Measurements from ENCODE around the gene PTPN5. TPM values are rescaled to one million over a fixed set of nuclear protein-coding genes. Genes with fewer than 3 reads are reported as not detected.

The PTPN5 gene
- total RNA-seq, 1 experiment from 2014 or later, result not detected

GRCh38 chr11:18729426-18729825, 62.2 kb downstream of the PTPN5 start:
- ChIA-PET CTCF (no interaction called here), RAD21 (ENCODE audit: low non-redundant PET in 1 of 2, low total read pairs in 2 of 2, uncharacterized antibody in 2 of 2, unreplicated experiment in 2 of 2) (no interaction called here), POLR2A (no interaction called here)
- no peak overlapping the region for H3K4me3 ChIP-seq (replicated peaks in 1 of 2; ENCODE audit: low read depth in 1 of 2, low read length in 2 of 2)
- H3K9me2 ChIP-seq (ENCODE audit: insufficient read depth), result no peaks in the 10 kb centered on the region
- TF ChIP-seq CBX3 (IDR thresholded peaks at IDR 0.05; ENCODE audit: low read depth), result no peak
- TF ChIP-seq ATF3 (IDR thresholded peaks at IDR 0.05), result no peak
- TF ChIP-seq POLR2AphosphoS5 (IDR thresholded peaks at IDR 0.05; ENCODE audit: low read depth, low read length), result no peak
- no peak for TF ChIP-seq JUND (IDR thresholded peaks at IDR 0.05)
- no peak for TF ChIP-seq ELF1 (IDR thresholded peaks at IDR 0.05; ENCODE audit: borderline replicate concordance, low read depth)
- TF ChIP-seq TCF7L2 (IDR thresholded peaks at IDR 0.05; ENCODE audit: borderline replicate concordance, extremely low read depth, insufficient read depth, insufficient read length), result no peak
- TF ChIP-seq SRF (IDR thresholded peaks at IDR 0.05; ENCODE audit: low read depth), result no peak
- no peak for TF ChIP-seq EGR1 (IDR thresholded peaks at IDR 0.05; ENCODE audit: low read depth)
- no peak for TF ChIP-seq EZH2phosphoT487 (IDR thresholded peaks at IDR 0.05; ENCODE audit: borderline replicate concordance)
- TF ChIP-seq POLR2A (IDR thresholded peaks at IDR 0.05; ENCODE audit: borderline replicate concordance, extremely low read depth, insufficient read depth, insufficient read length), result no peak
- TF ChIP-seq SP1 (IDR thresholded peaks at IDR 0.05; ENCODE audit: low read depth), result no peak
- no peak for TF ChIP-seq EZH2 (IDR thresholded peaks at IDR 0.05)
- TF ChIP-seq REST (IDR thresholded peaks at IDR 0.05; ENCODE audit: low read depth), result no peak
- no peak for TF ChIP-seq ZNF274 (IDR thresholded peaks at IDR 0.05; ENCODE audit: low read depth, low read length)
- H3K4me2 ChIP-seq (ENCODE audit: low read length), result no peak overlapping the region
- H3K9ac ChIP-seq (ENCODE audit: low read length), result no peak overlapping the region
- H3K4me1 ChIP-seq (ENCODE audit: control insufficient read depth in 1 of 2, insufficient read depth in 2 of 2, low read length in 2 of 2), result peaks cover 0 to 8% of the 10 kb centered on the region in 2 experiments; a peak in 2 of 4 replicates
- H3K9me3 ChIP-seq (ENCODE audit: control insufficient read depth in 1 of 2, insufficient read depth in 1 of 2, low read depth in 1 of 2, low read length in 2 of 2), result no peaks in the 10 kb centered on the region
- H3K27ac ChIP-seq (ENCODE audit: low read depth, low read length), result no peak overlapping the region
- no peak for DNase-seq (ENCODE audit: low read depth, low spot score)
- no peak for ATAC-seq
- no peaks in the 10 kb centered on the region for H4K20me1 ChIP-seq (ENCODE audit: insufficient read depth)
- no peaks in the 10 kb centered on the region for H3K27me3 ChIP-seq (ENCODE audit: insufficient read depth, low read length)
- BruUV-seq (replicated peaks), result no TSS peak
- no peaks in the 10 kb centered on the region for H3K79me2 ChIP-seq (ENCODE audit: insufficient read depth, low read length)
- H3K36me3 ChIP-seq (ENCODE audit: control insufficient read depth in 1 of 2, insufficient read depth in 2 of 2, low read length in 2 of 2), result no peaks in the 10 kb centered on the region
- intact Hi-C loops (cut with micrococcal nuclease), result no loop called here
- H2AFZ ChIP-seq (ENCODE audit: low read depth, low read length, poor library complexity, severe bottlenecking), result no peak overlapping the region
